ENCODE measurements around the gene AP4B1.
"Not testable (repeated sequence)": the region's sequence is repeated elsewhere in the genome, so short reads cannot be mapped to it uniquely, and the experiment has no call there.

Gene AP4B1

DNA sequence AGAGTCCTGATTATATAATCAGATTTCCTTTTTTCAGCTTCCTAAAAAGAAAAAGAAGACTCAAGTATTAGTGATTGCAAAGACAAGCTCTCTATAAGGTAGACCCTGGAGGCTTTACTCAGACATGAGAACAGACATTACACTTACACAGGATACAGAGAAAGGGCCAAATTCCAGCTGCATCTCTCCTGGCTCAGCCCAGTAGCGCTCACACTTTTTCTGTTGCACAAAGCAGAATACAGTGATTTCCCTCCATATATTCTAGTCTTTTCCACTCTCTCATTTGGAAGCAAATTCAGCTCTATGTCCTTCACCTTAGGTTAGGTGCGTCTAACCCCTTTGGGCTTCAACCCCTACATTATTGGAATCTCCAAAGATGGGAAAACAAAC lies 48.2 kb downstream of the AP4B1 start:
- TF ChIP-seq, protein P1, sequence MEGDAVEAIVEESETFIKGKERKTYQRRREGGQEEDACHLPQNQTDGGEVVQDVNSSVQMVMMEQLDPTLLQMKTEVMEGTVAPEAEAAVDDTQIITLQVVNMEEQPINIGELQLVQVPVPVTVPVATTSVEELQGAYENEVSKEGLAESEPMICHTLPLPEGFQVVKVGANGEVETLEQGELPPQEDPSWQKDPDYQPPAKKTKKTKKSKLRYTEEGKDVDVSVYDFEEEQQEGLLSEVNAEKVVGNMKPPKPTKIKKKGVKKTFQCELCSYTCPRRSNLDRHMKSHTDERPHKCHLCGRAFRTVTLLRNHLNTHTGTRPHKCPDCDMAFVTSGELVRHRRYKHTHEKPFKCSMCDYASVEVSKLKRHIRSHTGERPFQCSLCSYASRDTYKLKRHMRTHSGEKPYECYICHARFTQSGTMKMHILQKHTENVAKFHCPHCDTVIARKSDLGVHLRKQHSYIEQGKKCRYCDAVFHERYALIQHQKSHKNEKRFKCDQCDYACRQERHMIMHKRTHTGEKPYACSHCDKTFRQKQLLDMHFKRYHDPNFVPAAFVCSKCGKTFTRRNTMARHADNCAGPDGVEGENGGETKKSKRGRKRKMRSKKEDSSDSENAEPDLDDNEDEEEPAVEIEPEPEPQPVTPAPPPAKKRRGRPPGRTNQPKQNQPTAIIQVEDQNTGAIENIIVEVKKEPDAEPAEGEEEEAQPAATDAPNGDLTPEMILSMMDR (IDR thresholded peaks at IDR 0.05; ENCODE audit: borderline replicate concordance, control extremely low read depth, extremely low read depth, insufficient read depth, missing control alignments), result no peak
- no peak for DNase-seq (ENCODE audit: low spot score)
- in situ Hi-C loops (cut with MboI; ENCODE audit: low sequenced_read_pairs, unreplicated experiment), result no loop called here

DNA sequence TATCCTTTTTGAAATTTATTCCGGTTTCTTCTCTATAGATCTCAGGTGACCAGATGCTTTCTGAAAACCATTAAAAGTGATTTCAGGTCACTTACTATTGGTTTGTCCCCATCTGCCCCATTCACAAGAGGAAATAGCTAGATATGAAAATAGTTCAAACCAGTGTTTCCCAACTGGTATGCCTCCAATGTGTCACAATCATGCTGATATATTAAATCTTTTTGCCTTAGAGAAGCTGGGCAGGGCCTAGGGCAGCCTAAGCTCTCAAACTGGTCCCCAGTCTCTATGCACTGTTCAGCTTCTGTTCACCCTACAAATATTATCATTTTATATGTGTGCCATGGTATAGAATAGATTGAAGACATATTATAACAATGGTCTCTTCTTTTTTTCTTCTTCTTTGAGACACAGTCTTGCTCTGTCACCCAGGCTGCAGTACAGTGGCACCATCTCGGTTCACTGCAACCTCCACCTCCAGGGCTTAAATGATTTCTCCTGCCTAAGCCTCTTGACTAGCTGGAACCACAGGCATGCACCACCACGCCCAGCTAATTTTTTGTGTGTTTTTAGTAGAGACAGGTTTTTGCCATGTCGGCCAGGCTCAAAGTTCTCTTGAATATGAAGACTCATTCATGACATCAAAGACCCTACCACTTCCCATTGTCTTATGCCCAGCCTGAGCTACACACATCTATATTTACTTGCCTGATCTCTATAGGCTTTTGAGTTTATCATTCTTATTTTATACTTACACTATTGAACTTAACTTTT lies 48.8 kb downstream of the AP4B1 start:
- no peak for DNase-seq (ENCODE audit: low spot score)
- TF ChIP-seq, protein P1 (IDR thresholded peaks at IDR 0.05; ENCODE audit: borderline replicate concordance, control extremely low read depth, extremely low read depth, insufficient read depth, missing control alignments), result no peak
- in situ Hi-C loops (cut with MboI; ENCODE audit: low sequenced_read_pairs, unreplicated experiment), result no loop called here

DNA sequence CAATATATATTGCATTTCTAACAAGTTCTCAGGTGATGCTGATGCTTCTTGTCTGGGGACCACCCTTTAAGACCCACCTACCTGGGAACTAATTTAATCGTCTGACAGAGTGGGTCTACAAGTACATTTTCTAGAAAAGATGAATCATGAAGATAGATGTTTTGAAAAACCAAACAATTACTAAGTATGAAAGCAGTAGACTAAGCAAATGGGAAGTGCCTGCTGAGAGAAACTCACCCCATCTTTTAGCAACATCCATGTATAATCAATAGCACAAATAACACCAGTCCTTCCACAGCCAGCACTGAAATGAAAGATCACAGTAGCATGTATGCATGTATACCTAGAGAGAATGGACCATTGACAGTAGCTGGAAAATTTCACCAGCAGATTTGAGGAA lies 50.4 kb downstream of the AP4B1 start:
- in situ Hi-C loops (cut with MboI; ENCODE audit: low sequenced_read_pairs, unreplicated experiment), result no loop called here

DNA sequence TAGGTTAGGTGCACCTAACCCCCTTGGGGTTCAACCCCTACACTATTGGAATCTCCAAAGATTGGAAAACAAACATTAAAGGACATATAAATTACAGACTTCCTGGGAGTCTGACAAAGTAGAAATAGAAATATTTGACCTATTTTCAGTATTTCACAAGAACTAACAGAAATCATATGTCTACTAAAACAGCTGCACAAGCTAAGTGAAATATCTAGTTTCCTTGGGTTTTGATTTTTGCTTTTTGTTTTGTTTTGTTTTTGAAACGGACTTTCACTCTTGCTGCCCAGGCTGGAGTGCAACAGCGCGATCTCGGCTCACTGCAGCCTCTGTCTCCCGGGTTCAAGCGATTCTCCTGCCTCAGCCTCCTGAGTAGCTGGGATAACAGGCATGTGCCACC lies 51.9 kb downstream of the AP4B1 start:
- in situ Hi-C loops (cut with MboI; ENCODE audit: low sequenced_read_pairs, unreplicated experiment); DNase-seq (ENCODE audit: low spot score): not testable (repeated sequence)

More for the DNA sequence above, 50.4 kb downstream of the AP4B1 start:
- DNase-seq (ENCODE audit: low spot score), result no peak
- TF ChIP-seq, protein P1 (IDR thresholded peaks at IDR 0.05; ENCODE audit: borderline replicate concordance, control extremely low read depth, extremely low read depth, insufficient read depth, missing control alignments), result no peak

DNA sequence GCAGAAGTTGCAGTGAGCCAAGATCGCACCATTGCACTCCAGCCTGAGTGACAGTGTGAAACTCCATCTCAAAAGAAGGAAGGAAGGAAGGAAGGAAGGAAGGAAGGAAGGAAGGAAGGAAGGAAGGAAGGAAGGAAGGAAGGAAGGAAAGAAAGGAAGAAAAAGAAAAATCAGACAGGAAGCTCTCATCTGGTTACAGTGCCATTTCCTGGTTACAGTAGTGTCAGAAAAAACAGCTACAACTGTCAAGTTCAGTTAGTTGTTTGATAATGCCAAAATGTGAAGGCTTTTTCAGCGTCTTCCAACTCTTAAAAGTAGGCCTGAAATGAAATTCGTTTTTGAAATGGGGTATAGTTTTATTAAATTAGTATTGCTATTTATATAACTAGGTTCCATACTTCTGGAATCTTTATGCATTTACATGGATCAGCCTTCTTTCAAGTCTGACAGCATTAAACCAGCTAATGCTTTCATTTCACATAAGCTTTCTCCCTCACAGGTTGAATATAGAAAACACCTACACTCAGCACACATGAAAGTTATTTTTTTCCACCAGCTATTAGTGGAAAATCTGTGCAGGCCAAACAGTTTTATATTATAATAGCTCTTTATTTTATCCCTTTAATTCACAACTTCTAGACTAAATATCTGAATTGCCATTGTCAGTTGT lies 54.3 kb downstream of the AP4B1 start:
- in situ Hi-C loops (cut with MboI; ENCODE audit: low sequenced_read_pairs, unreplicated experiment), result no loop called here
- no peak for DNase-seq (ENCODE audit: low spot score)
- TF ChIP-seq, protein P1 (IDR thresholded peaks at IDR 0.05; ENCODE audit: borderline replicate concordance, control extremely low read depth, extremely low read depth, insufficient read depth, missing control alignments), result no peak

DNA sequence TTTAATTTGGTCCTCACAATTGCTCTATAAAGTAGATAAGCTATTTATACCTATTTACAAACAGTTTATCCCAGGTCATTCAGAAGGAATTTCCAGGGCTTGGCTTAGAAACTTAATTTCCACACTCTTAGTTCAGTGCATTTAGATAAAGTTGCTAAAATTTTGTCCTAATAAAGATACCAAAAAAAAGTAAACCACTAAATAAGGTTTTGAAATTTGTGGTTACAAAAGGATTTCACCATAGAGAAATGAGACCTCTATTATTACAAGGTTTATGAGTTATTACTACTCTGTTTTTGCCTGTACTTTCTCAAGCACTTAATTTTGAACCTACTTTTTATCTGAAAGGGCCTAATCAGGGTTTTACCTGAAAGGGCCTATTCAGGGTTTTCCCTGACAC lies 55.5 kb downstream of the AP4B1 start:
- no peak for DNase-seq (ENCODE audit: low spot score)
- in situ Hi-C loops (cut with MboI; ENCODE audit: low sequenced_read_pairs, unreplicated experiment), result no loop called here

More for the DNA sequence above, 55.5 kb downstream of the AP4B1 start:
- TF ChIP-seq, protein P1 (IDR thresholded peaks at IDR 0.05; ENCODE audit: borderline replicate concordance, control extremely low read depth, extremely low read depth, insufficient read depth, missing control alignments), result no peak
